ENCODE results near the gene DRGX.

DRGX gene

DNA sequence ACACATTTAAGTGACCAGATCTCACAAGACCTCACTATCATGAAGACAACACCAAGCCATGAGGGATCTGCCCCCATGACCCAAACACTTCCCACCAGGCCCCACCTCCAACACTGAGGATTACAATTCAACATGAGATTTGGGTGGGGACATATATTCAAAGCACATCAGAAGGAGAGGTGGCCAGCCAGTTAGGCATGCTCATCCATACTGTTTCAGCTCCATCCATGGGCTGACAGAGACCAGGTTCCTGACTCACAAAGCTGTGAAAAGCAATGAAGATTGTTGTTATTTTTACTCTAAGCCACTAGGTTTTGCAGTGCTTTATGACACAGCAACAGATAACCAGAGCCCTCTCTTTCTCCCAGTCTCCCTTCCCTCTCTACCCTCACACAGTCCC, 60.9 kb downstream of the DRGX start:
- no peak for DNase-seq

- no peak for DNase-seq
These were observed 62.7 kb downstream of the DRGX start for GRCh38 chr10:49333192-49333591.

DNA sequence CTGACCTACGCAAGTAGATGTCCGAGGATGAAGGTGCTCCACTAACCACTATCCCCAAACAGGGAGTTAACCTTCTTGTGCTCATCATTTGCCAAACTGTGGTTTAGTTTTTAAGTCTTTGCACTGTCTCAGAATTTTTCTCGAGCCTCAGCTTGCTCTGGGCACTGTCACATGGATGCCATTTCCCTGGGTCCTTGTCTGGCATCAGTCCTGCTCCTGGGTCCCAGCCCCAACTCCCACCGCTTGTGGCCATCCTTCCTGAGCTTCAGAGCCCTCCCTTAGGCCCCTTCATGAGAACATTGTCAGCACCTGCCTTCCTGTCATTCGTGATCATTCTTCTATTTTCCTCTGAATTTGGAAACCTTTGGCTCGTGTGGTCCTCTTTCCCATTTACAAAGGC, 63.1 kb downstream of the DRGX start:
- DNase-seq, result no peak

DNA sequence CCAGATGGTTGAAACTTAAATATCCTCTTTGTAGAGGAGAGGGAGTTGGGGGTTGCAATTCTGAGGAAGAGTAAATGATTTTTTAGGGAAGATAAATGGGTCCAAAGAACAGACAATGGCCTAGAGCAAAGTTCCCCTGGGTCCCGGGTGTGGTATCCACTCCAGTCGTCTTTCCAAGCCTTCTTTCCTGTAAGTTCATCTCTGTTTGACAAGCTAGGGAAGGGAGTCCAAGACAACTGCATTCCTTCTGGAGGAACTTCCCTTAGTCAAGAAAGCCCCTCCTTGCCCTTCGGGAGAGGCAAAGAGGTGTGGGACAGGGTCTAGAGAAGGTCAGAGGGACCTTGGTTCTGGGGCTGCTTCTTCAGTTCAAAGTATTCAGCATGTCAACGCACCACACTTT, 63.6 kb downstream of the DRGX start:
- DNase-seq, result no peak

DNA sequence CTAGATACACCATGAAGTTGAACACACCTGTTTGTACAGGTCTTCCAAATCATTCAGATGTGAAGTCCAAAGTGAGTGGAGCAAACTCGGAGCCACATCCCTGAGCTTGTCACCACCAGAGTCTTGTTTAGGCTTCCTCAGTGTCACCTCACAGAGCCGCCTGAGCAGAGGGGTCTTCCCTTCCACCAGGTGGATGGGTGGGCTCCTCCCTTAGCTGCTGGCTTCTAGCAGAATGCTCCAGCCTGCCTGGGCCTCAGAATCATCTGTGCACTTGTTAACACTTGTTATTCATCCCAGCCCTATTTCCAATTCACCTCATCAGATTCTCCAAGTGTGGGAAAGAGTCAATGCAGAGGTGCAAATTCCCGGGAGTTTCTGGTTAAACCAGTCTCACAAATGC, 64.5 kb downstream of the DRGX start:
- no peak for DNase-seq

GRCh38 chr10:49330127-49330665, 65.7 kb downstream of the DRGX start:
- DNase-seq, result no peak

DNA sequence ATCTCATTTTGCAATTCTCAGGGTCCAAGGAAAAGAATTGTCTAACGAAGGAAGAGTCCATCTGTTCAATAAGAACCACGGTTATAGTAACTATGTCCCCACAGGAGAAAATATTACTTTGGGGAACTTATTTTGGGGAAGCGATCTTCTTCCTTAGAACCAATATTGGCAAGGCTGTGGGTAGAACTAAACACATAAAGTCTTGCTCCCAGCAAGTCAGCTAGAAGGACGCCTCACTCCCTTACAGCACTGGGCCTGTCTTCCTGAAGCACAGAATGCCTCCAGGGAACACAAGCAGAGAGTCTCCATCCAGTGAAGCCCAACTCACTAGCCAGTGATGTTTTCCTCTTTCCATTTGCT, 66.8 kb downstream of the DRGX start:
- no peak for DNase-seq

- no peak for DNase-seq
These were observed 67.3 kb downstream of the DRGX start for GRCh38 chr10:49328401-49329145.

DNA sequence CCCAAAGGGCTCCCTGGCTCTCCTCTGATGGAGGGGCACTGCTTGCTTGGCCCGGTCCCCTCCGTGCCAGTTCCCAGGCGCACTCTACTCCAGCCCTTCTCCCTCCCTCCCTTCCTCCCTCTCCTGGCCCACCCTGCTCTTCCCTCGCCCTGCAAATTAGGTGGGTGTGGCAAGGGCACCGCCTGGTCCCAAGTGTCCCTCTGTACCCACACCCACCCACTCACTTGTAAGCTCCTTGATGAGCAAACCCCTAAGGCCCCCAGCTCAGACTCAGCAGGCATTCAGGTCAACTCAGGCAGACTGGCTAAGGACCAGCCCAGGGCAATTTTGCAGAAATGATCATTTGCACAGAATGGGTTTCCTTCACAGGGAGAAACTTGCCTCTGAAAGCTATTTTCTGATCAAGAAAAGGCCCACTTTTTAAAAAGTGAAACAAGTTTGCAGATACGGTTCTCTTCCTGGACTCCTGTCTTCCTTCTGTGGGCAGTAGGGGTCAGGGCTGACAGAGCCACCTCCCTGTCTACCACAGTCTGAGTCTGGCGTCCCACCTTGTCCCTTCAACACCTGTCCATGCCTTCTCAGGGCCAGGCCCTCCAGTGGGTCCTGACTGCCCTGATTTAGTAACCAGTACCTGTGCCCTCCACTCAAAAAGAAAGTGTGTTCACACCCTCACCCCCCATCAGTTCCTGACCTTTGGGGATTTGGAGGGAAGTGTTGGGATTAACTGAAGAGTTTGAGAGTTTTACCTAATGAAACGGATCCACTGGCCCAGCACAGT, 68.7 kb downstream of the DRGX start:
- DNase-seq, result no peak

- DNase-seq, result no peak
These were observed 69.7 kb downstream of the DRGX start for GRCh38 chr10:49325916-49326783.

GRCh38 chr10:49325131-49325915, 70.6 kb downstream of the DRGX start:
- no peak for DNase-seq

GRCh38 chr10:49324711-49325110, 71.2 kb downstream of the DRGX start:
- no peak for DNase-seq

- no peak for DNase-seq
These were observed 72.0 kb downstream of the DRGX start for GRCh38 chr10:49323896-49324270.

GRCh38 chr10:49323171-49323895, 72.6 kb downstream of the DRGX start:
- no peak for DNase-seq

DNA sequence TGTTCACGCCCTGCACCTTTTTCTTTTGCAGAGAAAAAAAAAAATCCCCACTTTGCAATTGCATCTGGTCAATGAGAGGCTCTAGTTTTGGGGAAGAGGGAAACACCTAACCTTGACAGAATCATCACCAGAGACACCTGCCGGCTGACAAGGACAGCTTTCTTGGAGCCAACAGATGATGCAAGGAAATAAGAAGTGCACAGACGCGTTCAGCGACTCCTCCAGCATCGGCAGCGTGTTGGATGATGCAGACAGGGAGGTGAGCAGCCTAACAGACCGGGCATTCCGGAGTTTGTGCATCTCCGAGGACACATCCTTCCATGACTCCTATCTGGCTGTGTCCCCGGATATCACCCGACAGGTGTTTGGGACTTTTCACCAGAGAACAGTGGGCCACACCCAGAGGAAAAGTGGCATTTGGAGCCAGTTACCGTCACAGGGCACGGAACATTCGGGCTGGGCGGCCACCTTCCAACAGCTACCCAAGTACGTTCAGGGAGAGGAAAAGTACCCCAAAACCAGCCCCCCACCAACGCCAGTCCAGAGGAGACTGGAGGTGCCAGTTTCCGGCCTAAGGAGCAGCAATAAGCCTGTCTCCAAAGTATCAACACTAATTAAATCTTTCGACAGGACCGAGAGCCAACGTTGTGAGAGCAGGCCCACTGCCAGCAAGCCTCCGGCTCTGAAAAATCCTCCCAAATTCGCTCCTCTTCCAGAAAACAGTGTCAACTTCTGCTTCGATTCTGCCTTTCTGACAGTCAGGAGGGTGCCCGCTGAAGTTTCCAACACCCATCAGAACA, 73.3 kb downstream of the DRGX start:
- no peak for DNase-seq

GRCh38 chr10:49321021-49321420, 74.9 kb downstream of the DRGX start:
- DNase-seq, result no peak

DNA sequence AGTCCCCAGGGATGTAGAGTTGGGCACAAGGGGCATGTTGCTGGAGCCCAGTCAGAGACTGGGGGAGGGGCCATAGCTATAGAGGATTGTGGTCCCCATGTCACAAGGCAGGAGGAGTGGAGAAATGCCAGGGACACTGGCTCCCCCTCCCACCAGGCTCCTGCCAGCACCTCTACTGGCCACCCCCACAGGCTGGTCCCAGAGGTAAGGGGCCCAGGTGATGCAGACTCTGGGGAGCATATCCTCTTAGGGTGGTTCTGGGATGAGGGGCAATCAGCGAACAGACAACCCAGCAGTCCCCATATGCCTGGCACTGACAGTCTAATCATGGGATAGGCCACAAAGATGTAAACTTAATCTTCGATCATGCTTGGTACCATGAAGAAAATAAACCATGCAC, 75.7 kb downstream of the DRGX start:
- DNase-seq, result no peak

DNA sequence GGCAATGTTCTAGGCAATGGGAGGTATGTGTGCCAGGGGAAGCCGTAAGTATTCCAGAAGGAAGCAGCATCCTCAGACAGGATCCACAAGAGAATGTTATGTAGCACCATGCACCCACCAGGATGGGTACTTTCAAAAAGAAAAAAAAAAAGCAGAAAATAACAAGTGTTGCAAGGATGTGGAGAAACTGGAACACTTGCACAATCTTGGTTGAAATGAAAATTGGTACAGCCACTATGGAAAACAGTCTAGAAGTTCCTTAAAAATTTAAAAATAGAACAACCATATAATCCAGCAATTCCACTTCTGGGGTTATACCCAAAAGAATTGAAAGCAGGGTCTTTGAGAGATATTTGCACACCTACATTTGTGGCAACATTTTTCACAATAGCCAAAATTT, 76.7 kb downstream of the DRGX start:
- no peak for DNase-seq

DNA sequence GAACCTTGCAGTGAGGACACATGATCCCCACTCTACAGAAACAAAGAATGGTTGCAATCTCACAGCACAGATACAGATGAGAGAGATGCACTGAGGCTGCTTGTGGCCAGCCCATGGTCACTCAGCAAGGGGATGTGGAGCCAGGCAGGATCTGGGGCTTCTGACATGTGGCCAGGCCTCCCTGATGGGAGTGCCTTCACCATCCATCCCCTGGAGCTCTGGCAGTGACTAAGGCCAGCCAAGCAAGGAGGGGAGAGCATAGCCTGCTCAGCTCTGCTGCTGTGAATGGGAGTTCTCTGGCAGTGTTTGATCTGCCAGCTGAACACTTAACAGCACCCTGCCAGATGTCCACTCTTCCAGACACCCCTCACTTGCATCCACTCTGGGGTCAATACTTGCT, 77.1 kb downstream of the DRGX start:
- DNase-seq, result no peak

GRCh38 chr10:49318028-49318427, 77.9 kb downstream of the DRGX start:
- DNase-seq, result no peak

GRCh38 chr10:49314806-49315205, 81.1 kb downstream of the DRGX start:
- no peak for DNase-seq

Data from C1 segment of cervical spinal cord (tissue), 14 donors.